Right renal pelvis (tissue), 4 donors: ENCODE results near the gene PAQR4. TPM values are rescaled to one million over a fixed set of nuclear protein-coding genes. Genes with fewer than 3 reads are reported as not detected.

Experiments used
- DNase-seq, 4 donors: peaks; one replicate each; pipeline ENCODE4 v3.0.0-alpha.2; 2013; ENCODE audit warnings: low read depth in 4 of 4, low spot score in 3 of 4, missing footprints in 1 of 4
- polyA plus RNA-seq, 4 donors: library from polyadenylated mRNA; unstranded; fragments of 120-200 nt; gene quantifications; one replicate each; pipeline ENCODE4 v1.2.1, GENCODE V29; 2013; ENCODE audit not compliant: insufficient read length in 4 of 4

The PAQR4 gene
- polyA plus RNA-seq, 4 donors = 8.6 to 12.7 (median 10.4) TPM

GRCh38 chr16:3019594-3020246 lies 50.6 kb downstream of the PAQR4 start:
- no peak for DNase-seq

GRCh38 chr16:3020247-3020603 lies 51.1 kb downstream of the PAQR4 start, which contains the start of gene TNFRSF12A:
Gene TNFRSF12A, plus strand, starts transcription at chr16:3020368. Its CDS starts 30 bp downstream, at chr16:3020398.
- no peak for DNase-seq

GRCh38 chr16:3020604-3021448 lies 51.7 kb downstream of the PAQR4 start:
- no peak for DNase-seq

GRCh38 chr16:3021449-3022207 lies 52.5 kb downstream of the PAQR4 start:
- DNase-seq = no peak

- peak in 1 of 4 donors; percentile 69 for DNase-seq
Measured at GRCh38 chr16:3022208-3022683, 53.1 kb downstream of the PAQR4 start.

GRCh38 chr16:3022684-3023414 lies 53.7 kb downstream of the PAQR4 start:
- DNase-seq = no peak

Other genes starting within 250 kb of the PAQR4 start
- 1 to 10 TPM; 1.3 to 2.1 (median 1.4) TPM for gene PRSS27, start 249.1 kb upstream of the PAQR4 start, polyA plus RNA-seq
- 100 to 1,000 TPM; 477 to 678 (median 529) TPM for gene SRRM2, start 216.7 kb upstream of the PAQR4 start, polyA plus RNA-seq
- gene ELOB, start 192.1 kb upstream of the PAQR4 start, polyA plus RNA-seq = 100 to 1,000 TPM; 218 to 336 (median 229) TPM
- gene PRSS33, start 181.8 kb upstream of the PAQR4 start, polyA plus RNA-seq = under 1 TPM; 0.17 to 0.51 (median 0.36) TPM
- not detected for gene PRSS41, start 170.9 kb upstream of the PAQR4 start, polyA plus RNA-seq
- under 1 TPM in 3 of 4 donors, not detected in 1; 0.13 to 0.33 (median 0.20) TPM for gene PRSS21, start 152.1 kb upstream of the PAQR4 start, polyA plus RNA-seq
- under 1 TPM; 0.25 to 0.50 (median 0.33) TPM for gene ZG16B, start 139.0 kb upstream of the PAQR4 start, polyA plus RNA-seq
- gene PRSS22, start 111.2 kb upstream of the PAQR4 start, polyA plus RNA-seq = 1 to 10 TPM; 7.5 to 9.8 (median 8.4) TPM
- 10 to 100 TPM; 19.8 to 34.6 (median 25.6) TPM for gene FLYWCH2, start 86.1 kb upstream of the PAQR4 start, polyA plus RNA-seq
- 10 to 100 TPM; 19.6 to 25.2 (median 22.3) TPM for gene FLYWCH1, start 57.4 kb upstream of the PAQR4 start, polyA plus RNA-seq
- gene KREMEN2, start 5.1 kb upstream of the PAQR4 start, polyA plus RNA-seq = 1 to 10 TPM; 1.0 to 3.3 (median 1.6) TPM
- gene PKMYT1, start 11.1 kb downstream of the PAQR4 start, polyA plus RNA-seq = 10 to 100 TPM; 10.4 to 19.2 (median 14.2) TPM
- gene CLDN9, start 43.6 kb downstream of the PAQR4 start, polyA plus RNA-seq = 1 to 10 TPM; 3.0 to 3.7 (median 3.1) TPM
- gene CLDN6, start 48.8 kb downstream of the PAQR4 start, polyA plus RNA-seq = 10 to 100 TPM; 32.9 to 44.1 (median 36.4) TPM
- gene TNFRSF12A, start 51.0 kb downstream of the PAQR4 start, polyA plus RNA-seq = 10 to 100 TPM in 3 of 4 donors, 1 to 10 TPM in 1; 7.5 to 18.2 (median 13.0) TPM
- 10 to 100 TPM; 67.1 to 85.2 (median 71.3) TPM for gene HCFC1R1, start 54.6 kb downstream of the PAQR4 start, polyA plus RNA-seq
- gene THOC6, start 54.7 kb downstream of the PAQR4 start, polyA plus RNA-seq = 10 to 100 TPM; 29.4 to 37.2 (median 32.1) TPM
- gene BICDL2, start 67.6 kb downstream of the PAQR4 start, polyA plus RNA-seq = 1 to 10 TPM; 1.2 to 3.8 (median 2.9) TPM
- gene MMP25, start 77.2 kb downstream of the PAQR4 start, polyA plus RNA-seq = 1 to 10 TPM in 2 of 4 donors, under 1 TPM in 2; 0.78 to 1.8 (median 1.1) TPM
- gene IL32, start 96.3 kb downstream of the PAQR4 start, polyA plus RNA-seq = 10 to 100 TPM; 29.9 to 47.1 (median 33.9) TPM
- gene ZSCAN10, start 129.9 kb downstream of the PAQR4 start, polyA plus RNA-seq = under 1 TPM in 2 of 4 donors, not detected in 2; 0.11 to 0.12 TPM
- gene ZNF205, start 143.2 kb downstream of the PAQR4 start, polyA plus RNA-seq = 10 to 100 TPM; 14.5 to 20.3 (median 17.1) TPM
- gene ZNF213, start 165.7 kb downstream of the PAQR4 start, polyA plus RNA-seq = 10 to 100 TPM; 10.3 to 15.8 (median 11.4) TPM
- not detected for gene OR1F1, start 218.9 kb downstream of the PAQR4 start, polyA plus RNA-seq